ENCODE results near the gene TRPM8.

Gene TRPM8

GRCh38 chr2:233992513-233993217, 75.5 kb downstream of the TRPM8 start:
- in situ Hi-C loops (cut with MboI; ENCODE audit: low pct_unique_long_range_greater_than_20kb, low sequenced_read_pairs), result no loop called here
- DNase-seq, result no peak

DNA sequence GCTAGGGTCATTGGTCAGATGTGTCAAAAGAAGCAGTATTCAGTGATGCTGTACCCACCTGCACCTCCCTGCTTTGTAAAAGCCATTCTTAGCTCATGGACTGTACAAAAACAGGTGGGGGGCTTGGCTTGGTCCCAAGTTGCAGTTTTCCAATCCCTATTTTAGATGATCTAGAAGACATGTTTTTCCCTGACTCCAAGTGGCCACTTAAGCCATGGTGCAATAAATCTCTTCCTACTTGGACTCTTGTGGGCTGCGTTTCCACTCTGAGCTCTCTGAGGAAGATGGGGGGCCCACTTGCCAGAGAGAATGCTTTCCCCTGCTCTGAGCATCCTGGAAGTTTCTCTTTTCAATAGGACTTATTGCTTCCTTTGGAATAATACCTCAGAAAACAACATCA, 76.3 kb downstream of the TRPM8 start:
- no peak for DNase-seq
- in situ Hi-C loops (cut with MboI; ENCODE audit: low pct_unique_long_range_greater_than_20kb, low sequenced_read_pairs), result no loop called here

GRCh38 chr2:233994151-233994550, 77.0 kb downstream of the TRPM8 start:
- in situ Hi-C loops (cut with MboI; ENCODE audit: low pct_unique_long_range_greater_than_20kb, low sequenced_read_pairs), result no loop called here

GRCh38 chr2:233996000-233996399, 78.8 kb downstream of the TRPM8 start:
- in situ Hi-C loops (cut with MboI; ENCODE audit: low pct_unique_long_range_greater_than_20kb, low sequenced_read_pairs), result no loop called here
- DNase-seq, result no peak

More at GRCh38 chr2:233994151-233994550, 77.0 kb downstream of the TRPM8 start:
- no peak for DNase-seq

- DNase-seq, result no peak
- in situ Hi-C loops (cut with MboI; ENCODE audit: low pct_unique_long_range_greater_than_20kb, low sequenced_read_pairs), result no loop called here
Measured at GRCh38 chr2:233996461-233996860, 79.3 kb downstream of the TRPM8 start.

GRCh38 chr2:233997707-233998106, 80.5 kb downstream of the TRPM8 start:
- in situ Hi-C loops (cut with MboI; ENCODE audit: low pct_unique_long_range_greater_than_20kb, low sequenced_read_pairs), result no loop called here
- no peak for DNase-seq

GRCh38 chr2:233999182-233999581, 82.0 kb downstream of the TRPM8 start:
- DNase-seq, result no peak
- in situ Hi-C loops (cut with MboI; ENCODE audit: low pct_unique_long_range_greater_than_20kb, low sequenced_read_pairs), result no loop called here

DNA sequence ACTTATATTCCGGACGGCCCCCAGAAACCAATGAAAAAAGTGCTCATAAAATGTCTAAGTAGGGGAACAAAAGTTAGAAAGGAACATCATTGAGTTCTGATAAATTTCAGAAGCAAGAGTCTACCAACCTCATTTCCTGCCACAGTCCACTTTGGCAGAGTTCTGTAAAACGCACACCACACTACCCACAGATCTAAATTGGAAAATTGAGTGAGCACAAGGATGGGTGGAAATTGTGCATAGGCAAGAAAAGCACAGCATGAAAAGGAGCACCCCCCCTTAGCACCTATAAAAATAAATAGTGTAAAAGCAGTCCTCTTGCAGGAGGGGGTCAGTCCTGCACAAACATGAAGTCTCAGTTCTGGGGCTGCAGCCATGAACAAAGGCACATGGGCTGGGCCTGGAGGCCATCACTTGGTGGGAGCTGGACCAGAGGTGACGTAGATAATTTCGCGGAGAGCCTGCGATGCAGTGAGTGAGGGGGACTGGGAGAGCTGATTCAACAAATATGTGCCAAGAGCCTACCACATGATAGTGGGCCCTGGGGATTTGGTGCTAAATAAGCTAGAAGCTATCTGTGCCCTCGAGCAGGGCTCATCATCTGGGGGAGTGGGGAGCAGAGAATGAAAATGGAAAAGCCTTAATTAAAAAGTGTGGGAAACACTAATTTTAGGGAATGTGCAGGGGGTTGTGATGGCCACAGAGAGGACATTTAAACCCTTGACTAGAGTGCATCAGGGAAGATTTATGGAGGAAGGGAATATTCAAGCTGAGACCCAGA, 84.4 kb downstream of the TRPM8 start:
- no peak for DNase-seq
- in situ Hi-C loops (cut with MboI; ENCODE audit: low pct_unique_long_range_greater_than_20kb, low sequenced_read_pairs), result no loop called here

GRCh38 chr2:234002281-234002680, 85.1 kb downstream of the TRPM8 start:
- in situ Hi-C loops (cut with MboI; ENCODE audit: low pct_unique_long_range_greater_than_20kb, low sequenced_read_pairs), result no loop called here
- no peak for DNase-seq

- DNase-seq, result peak; percentile 4
- in situ Hi-C loops (cut with MboI; ENCODE audit: low pct_unique_long_range_greater_than_20kb, low sequenced_read_pairs), result no loop called here
Measured at GRCh38 chr2:234003972-234004617, 86.9 kb downstream of the TRPM8 start.

DNA sequence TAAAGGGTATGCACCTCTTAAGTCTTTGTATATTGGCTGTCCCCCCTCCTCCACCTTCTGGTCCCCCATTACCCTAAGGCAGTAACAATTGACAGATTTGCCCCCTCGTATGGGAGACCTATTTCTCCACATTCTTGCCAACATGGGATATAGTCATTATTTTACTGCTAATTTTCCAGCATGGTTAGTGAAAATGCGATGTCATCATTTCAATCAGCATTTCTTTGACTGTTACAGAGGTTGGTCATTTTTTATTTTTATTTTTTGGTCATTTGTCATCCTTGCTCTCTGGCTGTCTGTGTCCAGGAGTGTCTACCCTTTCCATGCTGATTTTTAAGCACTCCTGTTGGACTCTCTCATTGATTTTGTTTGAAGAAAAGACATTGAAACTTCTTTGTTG, 88.0 kb downstream of the TRPM8 start:
- no peak for DNase-seq
- in situ Hi-C loops (cut with MboI; ENCODE audit: low pct_unique_long_range_greater_than_20kb, low sequenced_read_pairs), result no loop called here

DNA sequence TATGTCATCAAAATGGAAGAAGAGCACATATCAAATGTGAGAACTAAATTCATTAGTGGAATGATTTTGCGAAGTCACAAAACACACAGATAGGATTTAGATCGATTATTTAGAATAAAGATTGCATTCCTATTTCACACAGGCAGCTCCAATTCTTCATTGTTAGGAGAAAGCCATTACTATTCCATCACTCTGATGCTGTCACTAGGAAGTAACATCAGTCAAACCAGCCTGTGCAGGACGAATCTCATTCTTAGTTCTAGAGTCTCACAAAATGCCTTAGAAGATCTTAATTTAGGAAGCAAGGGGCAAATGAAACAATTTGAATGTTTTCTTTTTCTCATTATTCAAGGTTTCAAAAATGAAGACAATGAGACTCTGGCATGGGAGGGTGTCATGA, 89.3 kb downstream of the TRPM8 start:
- in situ Hi-C loops (cut with MboI; ENCODE audit: low pct_unique_long_range_greater_than_20kb, low sequenced_read_pairs), result no loop called here
- no peak for DNase-seq

DNA sequence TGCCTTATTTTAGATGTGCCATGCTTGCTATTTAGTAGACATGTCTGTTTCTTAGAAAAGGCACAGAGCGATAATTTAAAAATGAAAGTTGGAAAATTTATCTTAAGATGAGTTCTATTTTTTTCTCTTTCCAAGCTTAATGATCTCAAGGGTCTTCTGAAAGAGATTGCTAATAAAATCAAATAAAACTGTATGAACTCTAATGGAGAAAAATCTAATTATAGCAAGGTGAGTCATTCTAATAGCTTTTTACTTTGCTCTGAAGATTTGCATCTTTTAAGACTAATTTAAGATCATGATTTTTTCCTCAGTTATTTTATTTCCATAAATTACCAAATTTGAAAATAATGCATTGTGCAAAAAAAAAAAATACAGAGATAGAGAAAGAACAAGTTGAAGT, 97.3 kb downstream of the TRPM8 start:
- no peak for DNase-seq
- in situ Hi-C loops (cut with MboI; ENCODE audit: low pct_unique_long_range_greater_than_20kb, low sequenced_read_pairs), result no loop called here

DNA sequence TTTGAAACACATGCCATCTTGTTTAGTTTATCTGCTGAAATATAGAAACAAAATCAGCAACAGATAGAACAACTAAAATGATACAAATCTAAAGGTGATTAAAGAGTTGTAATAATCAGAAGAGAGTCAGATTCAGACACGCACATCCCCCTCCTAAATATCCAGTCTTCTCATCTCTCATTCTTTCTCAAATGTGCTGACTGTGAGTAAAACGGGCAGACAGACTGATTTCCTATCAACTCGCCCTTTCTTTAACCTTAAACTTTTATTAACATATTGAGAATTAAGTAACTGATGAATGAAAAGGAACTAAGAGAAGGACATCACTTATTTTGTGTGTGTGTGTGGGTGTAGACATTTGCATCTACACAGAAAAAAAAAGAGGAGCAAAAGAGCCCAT, 98.7 kb downstream of the TRPM8 start:
- in situ Hi-C loops (cut with MboI; ENCODE audit: low pct_unique_long_range_greater_than_20kb, low sequenced_read_pairs), result no loop called here
- no peak for DNase-seq

DNA sequence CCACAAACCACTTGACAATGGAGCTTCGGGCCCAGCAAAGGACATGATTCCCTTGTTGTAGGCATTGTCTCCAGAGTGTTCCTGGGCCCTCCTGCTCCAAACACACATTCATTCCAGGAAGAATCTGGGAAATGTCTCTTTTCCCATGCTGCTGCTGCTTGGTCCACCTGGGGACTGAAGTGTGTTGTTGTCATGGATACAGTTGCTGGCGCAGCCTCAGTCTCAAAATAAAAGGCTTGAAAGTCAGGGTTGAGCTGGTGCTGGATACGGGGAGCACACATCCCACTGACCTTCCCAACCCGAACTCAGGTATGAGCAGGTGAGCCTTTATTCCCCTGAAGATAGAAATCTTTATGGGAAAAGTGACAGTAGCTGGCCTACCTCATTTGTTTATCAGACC, 102.7 kb downstream of the TRPM8 start:
- no peak for DNase-seq

DNA sequence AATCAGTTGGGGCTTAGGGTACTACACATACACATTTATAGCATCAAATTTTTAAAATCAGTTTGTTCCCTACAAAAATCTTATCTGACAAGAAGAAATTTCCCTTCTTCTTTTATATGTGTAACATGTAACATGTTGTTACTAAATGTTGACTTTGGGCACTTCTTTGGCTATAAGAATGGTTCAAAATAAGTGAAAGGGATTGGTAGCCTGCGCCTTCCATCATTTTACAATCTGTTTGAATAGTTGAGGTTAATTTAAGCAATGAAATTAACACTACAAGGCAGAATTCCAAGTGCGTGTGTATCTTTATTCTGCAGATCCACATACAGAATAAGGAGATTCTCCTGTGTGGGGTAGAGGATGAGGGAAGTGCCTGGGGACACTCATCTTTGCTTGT, 103.2 kb downstream of the TRPM8 start:
- DNase-seq, result no peak
- in situ Hi-C loops (cut with MboI; ENCODE audit: low pct_unique_long_range_greater_than_20kb, low sequenced_read_pairs), result no loop called here

More for the DNA sequence above, 102.7 kb downstream of the TRPM8 start:
- in situ Hi-C loops (cut with MboI; ENCODE audit: low pct_unique_long_range_greater_than_20kb, low sequenced_read_pairs), result no loop called here

- no peak for DNase-seq
- in situ Hi-C loops (cut with MboI; ENCODE audit: low pct_unique_long_range_greater_than_20kb, low sequenced_read_pairs), result no loop called here
Measured at GRCh38 chr2:234022424-234022823, 105.3 kb downstream of the TRPM8 start.

DNA sequence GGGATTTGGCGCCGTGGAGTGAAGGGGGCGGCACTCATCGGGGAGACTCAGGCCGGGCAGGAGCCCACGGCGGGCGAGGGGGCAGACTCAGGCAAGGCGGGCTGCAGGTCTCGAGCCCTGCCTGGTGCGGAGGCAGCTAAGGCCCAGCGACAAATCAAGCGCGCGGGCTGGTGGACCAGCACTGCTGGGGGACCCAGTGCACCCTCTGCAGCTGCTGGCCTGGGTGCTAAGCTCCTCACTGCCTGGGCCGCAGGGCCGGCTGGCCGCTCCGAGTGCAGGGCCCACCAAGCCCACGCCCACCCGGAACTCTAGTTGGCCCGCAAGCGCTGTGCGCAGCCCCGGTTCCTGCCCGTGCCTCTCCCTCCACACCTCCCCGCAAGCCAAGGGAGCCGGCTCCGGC, 107.1 kb downstream of the TRPM8 start:
- no peak for DNase-seq
- in situ Hi-C loops (cut with MboI; ENCODE audit: low pct_unique_long_range_greater_than_20kb, low sequenced_read_pairs), result no loop called here

GRCh38 chr2:234025466-234025865, 108.3 kb downstream of the TRPM8 start:
- no peak for DNase-seq
- in situ Hi-C loops (cut with MboI; ENCODE audit: low pct_unique_long_range_greater_than_20kb, low sequenced_read_pairs), result no loop called here

GRCh38 chr2:234025891-234026401, 108.8 kb downstream of the TRPM8 start:
- in situ Hi-C loops (cut with MboI; ENCODE audit: low pct_unique_long_range_greater_than_20kb, low sequenced_read_pairs), result no loop called here
- DNase-seq, result no peak

All from KBM-7 (cell line).